ENCODE measurements around the gene NRDE2. TPM values are rescaled to one million over a fixed set of nuclear protein-coding genes. Genes with fewer than 3 reads are reported as not detected.

Gene NRDE2
- total RNA-seq, 1 experiment from 2014 or later, result 20.1 TPM

DNA sequence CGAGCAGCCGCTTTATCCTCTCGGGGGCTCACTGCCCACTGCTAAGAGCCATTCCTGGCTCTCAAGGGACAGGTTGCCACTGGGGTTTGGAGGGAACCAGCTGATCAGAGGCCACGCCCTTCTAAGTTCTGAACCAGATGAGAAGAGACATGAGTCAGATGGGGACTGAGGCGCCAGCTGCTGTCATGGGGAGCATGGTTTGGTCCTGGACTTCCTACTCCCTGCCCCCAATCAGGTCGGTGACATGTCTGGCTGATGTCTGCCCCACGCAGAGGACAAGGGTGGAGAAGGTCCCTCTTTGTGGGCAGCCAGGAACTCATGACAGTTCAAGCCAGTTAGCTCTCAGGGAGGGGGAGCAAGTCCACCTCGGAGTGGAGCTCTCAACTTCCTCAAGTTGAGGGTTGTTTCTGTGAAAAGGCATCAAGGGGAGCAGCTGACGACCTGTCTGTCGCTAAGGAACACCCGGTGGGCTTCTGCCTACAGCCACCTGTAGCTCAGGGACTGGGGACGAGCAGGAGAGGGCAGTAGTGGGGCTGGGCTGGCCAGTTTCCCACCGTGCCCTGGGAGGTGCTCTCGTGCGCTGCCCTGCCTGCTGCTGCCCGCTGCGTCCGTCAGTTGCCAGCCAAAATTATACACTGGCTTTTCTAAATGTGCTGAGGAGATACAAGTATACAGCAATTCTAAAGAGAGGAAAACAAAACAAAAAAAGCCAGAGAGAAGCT, 54.9 kb downstream of the NRDE2 start (continued):
- TF ChIP-seq, protein P1, sequence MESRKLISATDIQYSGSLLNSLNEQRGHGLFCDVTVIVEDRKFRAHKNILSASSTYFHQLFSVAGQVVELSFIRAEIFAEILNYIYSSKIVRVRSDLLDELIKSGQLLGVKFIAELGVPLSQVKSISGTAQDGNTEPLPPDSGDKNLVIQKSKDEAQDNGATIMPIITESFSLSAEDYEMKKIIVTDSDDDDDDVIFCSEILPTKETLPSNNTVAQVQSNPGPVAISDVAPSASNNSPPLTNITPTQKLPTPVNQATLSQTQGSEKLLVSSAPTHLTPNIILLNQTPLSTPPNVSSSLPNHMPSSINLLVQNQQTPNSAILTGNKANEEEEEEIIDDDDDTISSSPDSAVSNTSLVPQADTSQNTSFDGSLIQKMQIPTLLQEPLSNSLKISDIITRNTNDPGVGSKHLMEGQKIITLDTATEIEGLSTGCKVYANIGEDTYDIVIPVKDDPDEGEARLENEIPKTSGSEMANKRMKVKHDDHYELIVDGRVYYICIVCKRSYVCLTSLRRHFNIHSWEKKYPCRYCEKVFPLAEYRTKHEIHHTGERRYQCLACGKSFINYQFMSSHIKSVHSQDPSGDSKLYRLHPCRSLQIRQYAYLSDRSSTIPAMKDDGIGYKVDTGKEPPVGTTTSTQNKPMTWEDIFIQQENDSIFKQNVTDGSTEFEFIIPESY (IDR thresholded peaks at IDR 0.05; ENCODE audit: extremely low read depth, insufficient replicate concordance, low read length), result no peak
- TF ChIP-seq CEBPB (IDR thresholded peaks at IDR 0.05; ENCODE audit: low read depth) (no peak), ELF1 (IDR thresholded peaks at IDR 0.05; ENCODE audit: borderline replicate concordance, low read depth) (no peak)

DNA sequence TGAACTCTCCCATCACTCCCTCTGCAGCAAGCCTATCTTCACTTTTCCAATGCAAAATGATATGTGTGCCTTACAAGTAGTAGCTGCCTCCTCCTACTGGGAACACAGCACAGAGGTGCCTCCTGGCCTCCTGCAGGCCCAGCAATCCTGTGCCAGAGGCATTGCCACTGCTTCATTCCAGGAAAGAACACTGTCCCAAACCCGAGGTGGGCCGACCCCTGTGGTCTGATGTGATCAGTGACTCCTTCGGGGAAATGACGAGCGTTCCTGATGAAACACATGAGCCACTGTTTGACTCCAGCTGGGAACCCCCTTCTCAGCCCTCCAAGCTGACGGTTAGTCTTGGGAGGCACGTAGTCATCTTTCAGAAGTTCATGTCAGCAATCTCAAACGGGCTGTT, 55.9 kb downstream of the NRDE2 start:
- Histone ChIP-seq H3K4me2 (ENCODE audit: low read length) (no peak overlapping the region), H3K9me2 (ENCODE audit: insufficient read depth) (no peaks in the 10 kb centered on the region), H3K9ac (ENCODE audit: low read length) (no peak overlapping the region), H3K27me3 (ENCODE audit: insufficient read depth, low read length) (no peaks in the 10 kb centered on the region), H4K20me1 (ENCODE audit: insufficient read depth) (no peaks in the 10 kb centered on the region), H2AFZ (ENCODE audit: low read depth, low read length, poor library complexity, severe bottlenecking) (no peak overlapping the region), H3K79me2 (ENCODE audit: insufficient read depth, low read length) (no peaks in the 10 kb centered on the region), H3K9me3 (ENCODE audit: control insufficient read depth in 1 of 2, insufficient read depth in 1 of 2, low read depth in 1 of 2, low read length in 2 of 2) (no peaks in the 10 kb centered on the region), H3K4me1 (ENCODE audit: control insufficient read depth in 1 of 2, insufficient read depth in 2 of 2, low read length in 2 of 2) (no peaks in the 10 kb centered on the region), H3K36me3 (ENCODE audit: control insufficient read depth in 1 of 2, insufficient read depth in 2 of 2, low read length in 2 of 2) (peaks cover 15 to 18% of the 10 kb centered on the region in 2 experiments), H3K27ac (ENCODE audit: low read depth, low read length) (no peak overlapping the region), H3K4me3 (replicated peaks in 1 of 2; ENCODE audit: low read depth in 1 of 2, low read length in 2 of 2) (no peak overlapping the region)
- RAD21 ChIA-PET (ENCODE audit: low non-redundant PET in 1 of 2, low total read pairs in 2 of 2, uncharacterized antibody in 2 of 2, unreplicated experiment in 2 of 2), result no interaction called here
- TF ChIP-seq ELF1 (IDR thresholded peaks at IDR 0.05; ENCODE audit: borderline replicate concordance, low read depth), result no peak
- no peak for TF ChIP-seq SP1 (IDR thresholded peaks at IDR 0.05; ENCODE audit: low read depth)
- TF ChIP-seq YY1 (IDR thresholded peaks at IDR 0.05; ENCODE audit: extremely low read depth, insufficient replicate concordance, low read depth, low read length), result no peak
- TF ChIP-seq, protein P2, sequence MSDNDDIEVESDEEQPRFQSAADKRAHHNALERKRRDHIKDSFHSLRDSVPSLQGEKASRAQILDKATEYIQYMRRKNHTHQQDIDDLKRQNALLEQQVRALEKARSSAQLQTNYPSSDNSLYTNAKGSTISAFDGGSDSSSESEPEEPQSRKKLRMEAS (IDR thresholded peaks at IDR 0.05), result no peak
- no peak for TF ChIP-seq SRF (IDR thresholded peaks at IDR 0.05; ENCODE audit: low read depth)
- TF ChIP-seq ZNF274 (IDR thresholded peaks at IDR 0.05; ENCODE audit: low read depth, low read length), result no peak
- POLR2A ChIA-PET, result no interaction called here
- BruUV-seq (replicated peaks), result no TSS peak
- no peak for DNase-seq (ENCODE audit: low read depth, low spot score)
- CTCF ChIA-PET, result no interaction called here
- no peak for ATAC-seq
- intact Hi-C loops (cut with micrococcal nuclease), result no loop called here
